Measurements from ENCODE around the gene PITX1.
"Not testable (repeated sequence)": the region's sequence is repeated elsewhere in the genome, so short reads cannot be mapped to it uniquely, and the experiment has no call there.

Gene PITX1

GRCh38 chr5:135033901-135034235 is at the start of gene PITX1:
Gene PITX1, minus strand, starts transcription at chr5:135034228. Its CDS starts 347 bp downstream, at chr5:135033881.
- H3K27ac Mint-ChIP-seq: no peak within 1 kb of the TSS
- H3K4me1 Mint-ChIP-seq: peaks cover 48% of the 10 kb centered on the region
- peaks cover 58% of the 10 kb centered on the region for H3K27me3 Mint-ChIP-seq
- peaks cover 4% of the 10 kb centered on the region for H3K9me3 Mint-ChIP-seq
- peak within 1 kb of the TSS; percentile 85 for H3K4me3 Mint-ChIP-seq
- peaks cover 7% of the 10 kb centered on the region for H3K36me3 Mint-ChIP-seq

GRCh38 chr5:135083334-135083733 is 49.3 kb upstream of the PITX1 start:
- not testable (repeated sequence) for H3K9me3 Mint-ChIP-seq, H3K36me3 Mint-ChIP-seq, H3K27me3 Mint-ChIP-seq, H3K4me1 Mint-ChIP-seq, H3K4me3 Mint-ChIP-seq, H3K27ac Mint-ChIP-seq

GRCh38 chr5:135081240-135081639 is 47.2 kb upstream of the PITX1 start:
- H3K4me3 Mint-ChIP-seq: no peak overlapping the region
- peaks cover 3% of the 10 kb centered on the region for H3K27me3 Mint-ChIP-seq
- no peaks in the 10 kb centered on the region for H3K4me1 Mint-ChIP-seq
- H3K9me3 Mint-ChIP-seq: no peaks in the 10 kb centered on the region
- H3K27ac Mint-ChIP-seq: no peak overlapping the region
- H3K36me3 Mint-ChIP-seq: no peaks in the 10 kb centered on the region

- Mint-ChIP-seq H3K27me3 (peaks cover 3% of the 10 kb centered on the region), H3K9me3 (no peaks in the 10 kb centered on the region), H3K36me3 (no peaks in the 10 kb centered on the region), H3K4me1 (no peaks in the 10 kb centered on the region), H3K27ac (no peak overlapping the region), H3K4me3 (no peak overlapping the region)
These were observed 45.7 kb upstream of the PITX1 start for GRCh38 chr5:135079760-135080159.

- H3K4me3 Mint-ChIP-seq: no peak overlapping the region
- H3K36me3 Mint-ChIP-seq: no peaks in the 10 kb centered on the region
- H3K4me1 Mint-ChIP-seq: no peaks in the 10 kb centered on the region
- peaks cover 3% of the 10 kb centered on the region for H3K27me3 Mint-ChIP-seq
- no peak overlapping the region for H3K27ac Mint-ChIP-seq
- no peaks in the 10 kb centered on the region for H3K9me3 Mint-ChIP-seq
These were observed 45.2 kb upstream of the PITX1 start for GRCh38 chr5:135079099-135079681.

GRCh38 chr5:135076801-135077200 is 42.8 kb upstream of the PITX1 start:
- Mint-ChIP-seq H3K4me1 (no peaks in the 10 kb centered on the region), H3K27ac (no peak overlapping the region), H3K36me3 (no peaks in the 10 kb centered on the region), H3K27me3 (peaks cover 3% of the 10 kb centered on the region), H3K9me3 (no peaks in the 10 kb centered on the region), H3K4me3 (no peak overlapping the region)

GRCh38 chr5:135076051-135076491 is 42.0 kb upstream of the PITX1 start:
- H3K27me3 Mint-ChIP-seq: peaks cover 3% of the 10 kb centered on the region
- no peaks in the 10 kb centered on the region for H3K9me3 Mint-ChIP-seq
- no peaks in the 10 kb centered on the region for H3K4me1 Mint-ChIP-seq
- no peaks in the 10 kb centered on the region for H3K36me3 Mint-ChIP-seq
- no peak overlapping the region for H3K27ac Mint-ChIP-seq
- no peak overlapping the region for H3K4me3 Mint-ChIP-seq

- Mint-ChIP-seq H3K36me3 (no peaks in the 10 kb centered on the region), H3K4me1 (no peaks in the 10 kb centered on the region), H3K4me3 (no peak overlapping the region), H3K27me3 (peaks cover under 1% of the 10 kb centered on the region), H3K27ac (no peak overlapping the region), H3K9me3 (no peaks in the 10 kb centered on the region)
These were observed 41.6 kb upstream of the PITX1 start for GRCh38 chr5:135075621-135076020.

- H3K4me1 Mint-ChIP-seq: no peaks in the 10 kb centered on the region
- no peaks in the 10 kb centered on the region for H3K27me3 Mint-ChIP-seq
- no peak overlapping the region for H3K27ac Mint-ChIP-seq
- H3K9me3 Mint-ChIP-seq: no peaks in the 10 kb centered on the region
- H3K36me3 Mint-ChIP-seq: no peaks in the 10 kb centered on the region
- H3K4me3 Mint-ChIP-seq: no peak overlapping the region
These were observed 39.8 kb upstream of the PITX1 start for GRCh38 chr5:135073761-135074345.

GRCh38 chr5:135072387-135073281 is 38.6 kb upstream of the PITX1 start:
- H3K9me3 Mint-ChIP-seq: no peaks in the 10 kb centered on the region
- H3K36me3 Mint-ChIP-seq: no peaks in the 10 kb centered on the region
- H3K4me1 Mint-ChIP-seq: no peaks in the 10 kb centered on the region
- no peak overlapping the region for H3K4me3 Mint-ChIP-seq
- H3K27ac Mint-ChIP-seq: no peak overlapping the region
- no peaks in the 10 kb centered on the region for H3K27me3 Mint-ChIP-seq

GRCh38 chr5:135071311-135071710 is 37.3 kb upstream of the PITX1 start:
- Mint-ChIP-seq H3K27me3 (no peaks in the 10 kb centered on the region), H3K27ac (no peak overlapping the region), H3K9me3 (no peaks in the 10 kb centered on the region), H3K4me3 (no peak overlapping the region), H3K36me3 (no peaks in the 10 kb centered on the region), H3K4me1 (no peaks in the 10 kb centered on the region)

GRCh38 chr5:135069895-135070657 is 36.0 kb upstream of the PITX1 start:
- no peaks in the 10 kb centered on the region for H3K4me1 Mint-ChIP-seq

GRCh38 chr5:135069016-135069770 is 35.2 kb upstream of the PITX1 start:
- no peak overlapping the region for H3K4me3 Mint-ChIP-seq
- no peaks in the 10 kb centered on the region for H3K27me3 Mint-ChIP-seq
- H3K4me1 Mint-ChIP-seq: no peaks in the 10 kb centered on the region
- H3K36me3 Mint-ChIP-seq: no peaks in the 10 kb centered on the region
- H3K27ac Mint-ChIP-seq: no peak overlapping the region
- no peaks in the 10 kb centered on the region for H3K9me3 Mint-ChIP-seq

More at GRCh38 chr5:135069895-135070657, 36.0 kb upstream of the PITX1 start:
- no peaks in the 10 kb centered on the region for H3K36me3 Mint-ChIP-seq
- H3K27ac Mint-ChIP-seq: no peak overlapping the region
- no peaks in the 10 kb centered on the region for H3K27me3 Mint-ChIP-seq
- no peaks in the 10 kb centered on the region for H3K9me3 Mint-ChIP-seq
- no peak overlapping the region for H3K4me3 Mint-ChIP-seq

GRCh38 chr5:135067587-135067986 is 33.6 kb upstream of the PITX1 start:
- Mint-ChIP-seq H3K9me3 (no peaks in the 10 kb centered on the region), H3K4me3 (no peak overlapping the region), H3K27ac (no peak overlapping the region), H3K27me3 (no peaks in the 10 kb centered on the region), H3K4me1 (no peaks in the 10 kb centered on the region), H3K36me3 (no peaks in the 10 kb centered on the region)

- no peaks in the 10 kb centered on the region for H3K9me3 Mint-ChIP-seq
- no peak overlapping the region for H3K4me3 Mint-ChIP-seq
- no peaks in the 10 kb centered on the region for H3K4me1 Mint-ChIP-seq
- H3K27ac Mint-ChIP-seq: no peak overlapping the region
- H3K36me3 Mint-ChIP-seq: no peaks in the 10 kb centered on the region
- no peaks in the 10 kb centered on the region for H3K27me3 Mint-ChIP-seq
These were observed 32.8 kb upstream of the PITX1 start for GRCh38 chr5:135066781-135067180.
